Measurements from ENCODE around the gene PCDH10.

The PCDH10 gene

GRCh38 chr4:133149932-133150471, 908 bp downstream of the PCDH10 start:
- DNase-seq = no peak

- DNase-seq = no peak
These were observed 1.6 kb downstream of the PCDH10 start for GRCh38 chr4:133150486-133151340.

- no peak for DNase-seq
These were observed 2.2 kb downstream of the PCDH10 start for GRCh38 chr4:133151341-133151690.

GRCh38 chr4:133151691-133152329, 2.7 kb downstream of the PCDH10 start:
- no peak for DNase-seq

GRCh38 chr4:133152330-133152821, 3.3 kb downstream of the PCDH10 start:
- no peak for DNase-seq

GRCh38 chr4:133152831-133153481, 3.9 kb downstream of the PCDH10 start:
- no peak for DNase-seq

- no peak for DNase-seq
These were observed 5.6 kb downstream of the PCDH10 start for GRCh38 chr4:133154725-133155124.

- DNase-seq = no peak
These were observed 7.0 kb downstream of the PCDH10 start for GRCh38 chr4:133156096-133156495.

- DNase-seq = no peak
These were observed 7.5 kb downstream of the PCDH10 start for GRCh38 chr4:133156556-133156955.

GRCh38 chr4:133157460-133158160, 8.5 kb downstream of the PCDH10 start:
- no peak for DNase-seq

GRCh38 chr4:133160853-133161252, 11.8 kb downstream of the PCDH10 start:
- no peak for DNase-seq

- DNase-seq = no peak
These were observed 12.6 kb downstream of the PCDH10 start for GRCh38 chr4:133161570-133162295.

GRCh38 chr4:133162941-133163340, 13.8 kb downstream of the PCDH10 start:
- no peak for DNase-seq

- DNase-seq = no peak
These were observed 29.9 kb downstream of the PCDH10 start for GRCh38 chr4:133178956-133179355.

- DNase-seq = no peak
These were observed 37.1 kb downstream of the PCDH10 start for GRCh38 chr4:133186210-133186609.

GRCh38 chr4:133186845-133187244, 37.8 kb downstream of the PCDH10 start:
- no peak for DNase-seq

- DNase-seq = no peak
These were observed 39.5 kb downstream of the PCDH10 start for GRCh38 chr4:133188433-133189146.

- no peak for DNase-seq
These were observed 40.0 kb downstream of the PCDH10 start for GRCh38 chr4:133189147-133189517.

GRCh38 chr4:133190098-133190497, 41.0 kb downstream of the PCDH10 start:
- DNase-seq = no peak

- no peak for DNase-seq
These were observed 59.7 kb downstream of the PCDH10 start for GRCh38 chr4:133208694-133209285.

GRCh38 chr4:133233922-133234321, 84.8 kb downstream of the PCDH10 start:
- DNase-seq = no peak

All from activated CD4-positive, CD25-positive, alpha-beta regulatory T cell (primary cell).